A549 (cell line): ENCODE data around the gene AKNAD1. TPM values are rescaled to one million over a fixed set of nuclear protein-coding genes. Genes with fewer than 3 reads are reported as not detected.

Experiments used
- ATAC-seq, 2 experiments: fragments of 200-7000 bp in 1 of 2; fragments of >200 bp in 1 of 2; cut with Nextera tagmentation in 1 of 2; cut with Tn5 transposase in 1 of 2; 3 replicates each; pipeline versions ENCODE4 v1.8.0 to v1.9.1; 2018 to 2020; ENCODE audit warnings: mild to moderate bottlenecking in 1 of 2, moderate library complexity in 1 of 2
- CTCF ChIA-PET: fragments of 300-600 bp; sonication (Branson Sonifier 250); formaldehyde crosslinking; extraction: SDS; loops from one replicate; lab custom pipeline; 2021; ENCODE audit warnings: antibody characterized with exemption, inconsistent platforms; lab: Yijun Ruan, JAX
- POLR2A ChIA-PET: fragments of 350-600 bp; formaldehyde crosslinking; extraction: SDS; loops from one replicate; lab custom pipeline; 2021; ENCODE audit warnings: antibody characterized with exemption, inconsistent platforms; lab: Yijun Ruan, JAX
- DNase-seq, 2 experiments: peaks; one replicate each; pipeline versions ENCODE4 v3.0.0 to v3.0.0-alpha.2; 2011 to 2016; ENCODE audit warnings: low read depth in 1 of 2, low spot score in 1 of 2
- FAIRE-seq: peaks from 2 replicates; lab custom pipeline; 2011; peaks lifted over from hg19 to GRCh38; lab: Jason Lieb, UNC
- H3K27ac ChIP-seq, 2 experiments: fragments of >200 bp; sonication (Bioruptor Twin); formaldehyde crosslinking; 3 replicates each; pipeline ENCODE4 v1.5.1; 2016 to 2017
- H3K4me1 ChIP-seq: fragments of >200 bp; sonication (Bioruptor Twin); formaldehyde crosslinking; 3 replicates; pipeline ENCODE4 v1.6.1; 2016
- H3K4me2 ChIP-seq: fragments of >200 bp; sonication (Bioruptor Twin); formaldehyde crosslinking; 3 replicates; pipeline ENCODE4 v1.6.1; 2016
- H3K4me3 ChIP-seq: fragments of >200 bp; sonication (Bioruptor Twin); formaldehyde crosslinking; 3 replicates; pipeline ENCODE4 v1.5.1; 2016
- H3K9me3 ChIP-seq: fragments of >200 bp; sonication (Bioruptor Twin); formaldehyde crosslinking; 3 replicates; pipeline ENCODE4 v1.6.1; 2016
- CBX2 ChIP-seq: fragments of 200-600 bp; sonication (generic); IDR thresholded peaks from 2 replicates; pipeline ENCODE4 v1.6.1; 2016; ENCODE audit warnings: low read depth, mild to moderate bottlenecking, borderline replicate concordance
- CBX8 ChIP-seq: fragments of 200-600 bp; sonication (generic); IDR thresholded peaks from 2 replicates; pipeline ENCODE4 v1.6.1; 2016
- CEBPB ChIP-seq, 2 experiments: fragments of >200 bp in 1 of 2; sonication (Bioruptor Twin) in 1 of 2; formaldehyde crosslinking in 1 of 2; IDR thresholded peaks; 2 replicates each; pipeline ENCODE4 v1.6.1; 2012 to 2016
- CHD4 ChIP-seq: fragments of 200-600 bp; sonication (generic); IDR thresholded peaks from 2 replicates; pipeline ENCODE4 v1.6.1; 2016; ENCODE audit warnings: antibody characterized with exemption, mild to moderate bottlenecking, borderline replicate concordance
- EHF ChIP-seq: fragments of 250-450 bp; sonication (Bioruptor Pico); IDR thresholded peaks from 2 replicates; pipeline ENCODE4 v1.5.0; 2020; ENCODE audit warnings: mild to moderate bottlenecking
- FOXS1 ChIP-seq: fragments of 250-450 bp; sonication (Bioruptor Pico); IDR thresholded peaks from 2 replicates; pipeline ENCODE4 v1.5.0; 2020; ENCODE audit warnings: mild to moderate bottlenecking, moderate library complexity
- HEYL ChIP-seq: fragments of 250-450 bp; sonication (Bioruptor Pico); IDR thresholded peaks from 2 replicates; pipeline ENCODE4 v1.8.0; 2021; ENCODE audit warnings: mild to moderate bottlenecking, moderate library complexity
- KDM5A ChIP-seq: fragments of 200-600 bp; sonication (generic); IDR thresholded peaks from 2 replicates; pipeline ENCODE4 v1.6.1; 2016; ENCODE audit warnings: antibody characterized with exemption, mild to moderate bottlenecking
- MAFK ChIP-seq: fragments of 450-650 bp; IDR thresholded peaks from 2 replicates; pipeline ENCODE4 v1.6.1; 2014; ENCODE audit not compliant: partially characterized antibody
- MAZ ChIP-seq: fragments of 150-350 bp; IDR thresholded peaks from 2 replicates; pipeline ENCODE4 v1.6.1; 2014; ENCODE audit warnings: antibody characterized with exemption, low read depth, low read length, borderline replicate concordance
- MYC ChIP-seq: IDR thresholded peaks from 2 replicates; pipeline ENCODE4 v1.6.1; 2012; ENCODE audit warnings: mild to moderate bottlenecking, inconsistent platforms, low read length, improper control_type of control experiment, borderline replicate concordance
- NPAS2 ChIP-seq: fragments of 250-450 bp; sonication (Bioruptor Pico); IDR thresholded peaks from 2 replicates; pipeline ENCODE4 v1.8.0; 2022; ENCODE audit warnings: mild to moderate bottlenecking, moderate library complexity, borderline replicate concordance
- NR3C1 ChIP-seq: fragments of >200 bp; sonication (Bioruptor Twin); formaldehyde crosslinking; IDR thresholded peaks from 3 replicates; pipeline ENCODE4 v1.6.1; 2017
- POLR2A ChIP-seq: IDR thresholded peaks from 2 replicates; pipeline ENCODE4 v1.6.1; 2012; ENCODE audit warnings: mild to moderate bottlenecking, low read length
- POLR2AphosphoS2 ChIP-seq: conservative IDR thresholded peaks from 2 replicates; pipeline ENCODE4 v1.6.1; 2012; ENCODE audit warnings: low read length, improper control_type of control experiment, inconsistent platforms
- RARB ChIP-seq: fragments of 250-450 bp; sonication (Bioruptor Pico); IDR thresholded peaks from 2 replicates; pipeline ENCODE4 v1.8.0; 2021; ENCODE audit warnings: mild to moderate bottlenecking, moderate library complexity
- RCOR1 ChIP-seq: fragments of 150-350 bp; IDR thresholded peaks from 2 replicates; pipeline ENCODE4 v1.6.1; 2014; ENCODE audit warnings: antibody characterized with exemption, low read length, low read depth
- RFX5 ChIP-seq: fragments of 450-650 bp; IDR thresholded peaks from 2 replicates; pipeline ENCODE4 v1.7.1; 2014; ENCODE audit warnings: antibody characterized with exemption, mild to moderate bottlenecking, moderate library complexity
- SMC3 ChIP-seq: fragments of >200 bp; sonication (Bioruptor Twin); formaldehyde crosslinking; IDR thresholded peaks from 3 replicates; pipeline ENCODE4 v1.6.1; 2018; ENCODE audit warnings: inconsistent platforms
- WGBS: methylation state at CpG from one replicate; pipeline ENCODE4 v1.1.6; 2017; ENCODE audit errors: missing lambda C conversion rate; 5-methylcytosine and 5-hydroxymethylcytosine counted together
- polyA plus RNA-seq, 4 experiments: library from polyadenylated mRNA; depleted of rRNA in 3 of 4; stranded (reverse); fragments of >200 nt; fragmentation: RNase III in 1 of 4; extraction: RNeasy Plus Mini Kit Qiagen cat#74134 plus additional on column Dnase treatment in 1 of 4; gene quantifications; 2 replicates in 3 of 4; 3 replicates in 1 of 4; pipeline ENCODE4 v1.2.3, GENCODE V29; 2011 to 2017
- TF ChIP-seq, protein P1 (sequence below): fragments of 250-450 bp; sonication (Bioruptor Pico); IDR thresholded peaks from 2 replicates; pipeline ENCODE4 v1.5.0; 2021; ENCODE audit warnings: mild to moderate bottlenecking, moderate library complexity, borderline replicate concordance
- TF ChIP-seq, protein P2 (sequence below): IDR thresholded peaks from 2 replicates; pipeline ENCODE4 v1.6.1; 2012

The AKNAD1 gene
- polyA plus RNA-seq, 2 of the 4 experiments (the other 2 are of a cell fraction): 0.56 to 1.3 TPM

DNA sequence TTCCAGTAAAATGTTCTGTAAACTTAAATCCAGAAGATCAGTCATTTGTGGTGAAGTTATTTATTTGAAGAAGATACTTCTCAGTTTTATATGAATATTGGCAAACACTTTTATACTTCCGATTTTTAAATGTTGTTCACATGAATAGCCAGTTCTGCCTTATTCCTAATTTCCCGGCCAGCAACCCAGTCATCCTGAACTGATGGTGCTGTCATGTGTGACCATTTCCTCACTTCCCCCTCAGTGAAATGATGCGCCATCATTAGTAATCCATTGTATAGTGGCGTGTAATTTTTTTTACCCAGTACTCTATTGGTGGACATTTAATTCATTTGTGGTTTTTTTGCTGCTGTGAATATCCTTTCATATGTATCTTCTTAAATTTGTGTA is 36.2 kb upstream of the AKNAD1 start:
- 91% methylated on average over 4 of the region's 4 CpGs for WGBS
- H3K9me3 ChIP-seq: no peaks in the 10 kb centered on the region
- H3K27ac ChIP-seq: no peak overlapping the region; a peak in 1 of 6 replicates
- H3K4me2 ChIP-seq: peak overlapping the region; percentile 60
- peaks cover 16% of the 10 kb centered on the region for H3K4me1 ChIP-seq
- ATAC-seq: no peak
- TF ChIP-seq FOXS1 (CRISPR knock-in tag) (no peak), RCOR1 (no peak), CBX2 (no peak), KDM5A (no peak), NPAS2 (CRISPR knock-in tag) (no peak), CBX8 (no peak), RFX5 (no peak), POLR2A (no peak), MAZ (no peak), POLR2AphosphoS2 (no peak), CEBPB (IDR thresholded peaks at IDR 0.05) (no peak), RARB (CRISPR knock-in tag) (no peak), SMC3 (no peak), MAFK (no peak), NR3C1 (no peak), HEYL (CRISPR knock-in tag) (no peak), CHD4 (no peak), EHF (CRISPR knock-in tag) (no peak)
- TF ChIP-seq, protein P1, sequence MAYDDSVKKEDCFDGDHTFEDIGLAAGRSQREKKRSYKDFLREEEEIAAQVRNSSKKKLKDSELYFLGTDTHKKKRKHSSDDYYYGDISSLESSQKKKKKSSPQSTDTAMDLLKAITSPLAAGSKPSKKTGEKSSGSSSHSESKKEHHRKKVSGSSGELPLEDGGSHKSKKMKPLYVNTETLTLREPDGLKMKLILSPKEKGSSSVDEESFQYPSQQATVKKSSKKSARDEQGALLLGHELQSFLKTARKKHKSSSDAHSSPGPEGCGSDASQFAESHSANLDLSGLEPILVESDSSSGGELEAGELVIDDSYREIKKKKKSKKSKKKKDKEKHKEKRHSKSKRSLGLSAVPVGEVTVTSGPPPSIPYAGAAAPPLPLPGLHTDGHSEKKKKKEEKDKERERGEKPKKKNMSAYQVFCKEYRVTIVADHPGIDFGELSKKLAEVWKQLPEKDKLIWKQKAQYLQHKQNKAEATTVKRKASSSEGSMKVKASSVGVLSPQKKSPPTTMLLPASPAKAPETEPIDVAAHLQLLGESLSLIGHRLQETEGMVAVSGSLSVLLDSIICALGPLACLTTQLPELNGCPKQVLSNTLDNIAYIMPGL (CRISPR knock-in tag): no peak
- POLR2A ChIA-PET: interaction anchor here (0.8 kb wide), 1 partner anchor 201 kb away, joined by 4 read pairs; the partner anchor contains the start of gene PRPF38B
- DNase-seq: no peak
- H3K4me3 ChIP-seq: no peak overlapping the region
- CTCF ChIA-PET: interaction anchor here (0.9 to 16.1 kb wide), 2 partner anchors 35 to 65 kb away, joined by 3 to 265 read pairs; no protein-coding TSS in a partner anchor
- no peak for FAIRE-seq

DNA sequence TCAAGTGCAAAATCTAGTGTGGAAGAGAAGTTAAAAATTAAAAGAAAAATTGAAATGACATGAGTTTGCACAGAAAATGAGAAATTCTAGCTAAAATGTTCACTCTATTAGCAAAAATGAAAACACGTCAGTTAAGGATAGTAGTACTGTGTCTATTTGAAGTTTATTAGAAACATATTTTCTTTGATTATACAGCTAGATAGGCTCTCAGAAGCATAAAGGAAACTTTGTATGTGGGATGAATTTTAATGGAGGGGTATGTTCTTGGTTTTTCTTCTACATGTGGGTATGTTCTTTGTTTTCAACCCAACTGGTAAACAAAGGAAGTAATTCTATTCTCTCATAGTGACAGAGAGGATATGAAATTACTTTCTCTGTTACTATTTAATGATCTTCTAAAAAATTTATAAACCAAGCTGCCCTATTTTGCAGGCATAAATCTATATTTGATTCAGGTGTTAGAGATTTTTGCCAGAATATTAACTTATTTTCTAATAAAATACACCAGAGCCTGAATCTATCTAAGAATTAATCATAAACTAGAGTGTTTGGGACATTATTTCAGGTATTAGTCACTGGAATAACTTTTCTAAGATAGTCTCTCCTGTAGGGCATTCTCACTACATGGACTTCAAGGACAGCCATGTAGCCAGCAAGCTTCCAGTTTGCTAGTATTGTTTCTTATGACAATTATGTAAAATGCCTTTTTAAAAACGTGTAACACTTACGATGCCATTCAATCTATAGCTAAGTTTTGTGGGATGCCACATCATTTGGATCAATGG is 35.7 kb upstream of the AKNAD1 start:
- H3K9me3 ChIP-seq: no peaks in the 10 kb centered on the region
- H3K4me3 ChIP-seq: no peak overlapping the region
- H3K4me2 ChIP-seq: peak overlapping the region; percentile 60
- TF ChIP-seq MYC (no peak), MAFK (no peak), CEBPB (IDR thresholded peaks at IDR 0.05) (no peak), SMC3 (no peak)
- TF ChIP-seq, protein P2, sequence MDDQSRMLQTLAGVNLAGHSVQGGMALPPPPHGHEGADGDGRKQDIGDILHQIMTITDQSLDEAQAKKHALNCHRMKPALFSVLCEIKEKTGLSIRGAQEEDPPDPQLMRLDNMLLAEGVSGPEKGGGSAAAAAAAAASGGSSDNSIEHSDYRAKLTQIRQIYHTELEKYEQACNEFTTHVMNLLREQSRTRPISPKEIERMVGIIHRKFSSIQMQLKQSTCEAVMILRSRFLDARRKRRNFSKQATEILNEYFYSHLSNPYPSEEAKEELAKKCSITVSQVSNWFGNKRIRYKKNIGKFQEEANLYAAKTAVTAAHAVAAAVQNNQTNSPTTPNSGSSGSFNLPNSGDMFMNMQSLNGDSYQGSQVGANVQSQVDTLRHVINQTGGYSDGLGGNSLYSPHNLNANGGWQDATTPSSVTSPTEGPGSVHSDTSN: no peak
- H3K4me1 ChIP-seq: peaks cover 16% of the 10 kb centered on the region
- FAIRE-seq (no peak), ATAC-seq (0 out of 6 replicates have a peak, but pooled peaks of 1 of the 2 experiments have one; percentile 33), DNase-seq (no peak)
- POLR2A ChIA-PET: interaction anchor here (0.8 kb wide), 1 partner anchor 200 kb away, joined by 4 read pairs; the partner anchor contains the start of gene PRPF38B
- CTCF ChIA-PET: interaction anchor here (0.9 to 16.1 kb wide), 3 partner anchors 35 to 64 kb away, joined by 3 to 265 read pairs (median 3); partner anchors contain the start of gene AKNAD1
- no peak overlapping the region; a peak in 1 of 6 replicates for H3K27ac ChIP-seq
- WGBS: 76% methylated on average over 3 of the region's 3 CpGs
